Measurements from ENCODE around the gene C4BPB.

- TF ChIP-seq CTCF (IDR thresholded peaks at IDR 0.05) (no peak), POLR2A (IDR thresholded peaks at IDR 0.05) (no peak)
Measured at GRCh38 chr1:207045453-207045852, 43.2 kb upstream of the C4BPB start.

Data from Peyer's patch (tissue), 4 donors.